Hematopoietic multipotent progenitor cell treated with erythropoietin and hydrocortisone succinate and interleukin-3 and kit ligand, for 15 days (in vitro differentiated cells): ENCODE results near the gene CD4.
"Not testable (repeated sequence)": the region's sequence is repeated elsewhere in the genome, so short reads cannot be mapped to it uniquely, and the experiment has no call there.

Experiments
- DNase-seq: peaks from one replicate; pipeline ENCODE4 v3.0.0-alpha.2; 2015; ENCODE audit warnings: low spot score

The CD4 gene

DNA sequence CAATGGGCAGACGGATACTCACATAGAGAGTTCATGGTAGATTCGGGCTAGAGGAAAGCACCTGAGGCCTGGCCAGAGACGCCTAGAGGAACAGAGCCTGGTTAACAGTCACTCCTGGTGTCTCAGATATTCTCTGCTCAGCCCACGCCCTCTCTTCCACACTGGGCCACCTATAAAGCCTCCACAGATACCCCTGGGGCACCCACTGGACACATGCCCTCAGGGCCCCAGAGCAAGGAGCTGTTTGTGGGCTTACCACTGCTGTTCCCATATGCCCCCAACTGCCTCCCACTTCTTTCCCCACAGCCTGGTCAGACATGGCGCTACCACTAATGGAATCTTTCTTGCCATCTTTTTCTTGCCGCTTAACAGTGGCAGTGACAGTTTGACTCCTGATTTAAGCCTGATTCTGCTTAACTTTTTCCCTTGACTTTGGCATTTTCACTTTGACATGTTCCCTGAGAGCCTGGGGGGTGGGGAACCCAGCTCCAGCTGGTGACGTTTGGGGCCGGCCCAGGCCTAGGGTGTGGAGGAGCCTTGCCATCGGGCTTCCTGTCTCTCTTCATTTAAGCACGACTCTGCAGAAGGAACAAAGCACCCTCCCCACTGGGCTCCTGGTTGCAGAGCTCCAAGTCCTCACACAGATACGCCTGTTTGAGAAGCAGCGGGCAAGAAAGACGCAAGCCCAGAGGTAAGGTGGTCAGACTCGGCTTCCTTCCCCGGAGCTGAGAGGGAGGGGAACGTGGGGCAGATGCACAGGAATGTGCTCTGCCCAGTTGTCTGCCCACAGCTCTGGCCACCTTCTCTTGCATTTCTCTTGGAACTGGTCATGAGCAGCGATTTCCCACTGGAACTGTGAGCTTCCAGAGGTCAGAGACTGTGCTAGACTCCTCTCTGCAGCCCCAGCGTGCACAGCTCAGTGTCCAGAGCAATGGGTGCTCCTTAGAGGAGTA is at the start of gene CD4:
Gene CD4, plus strand, starts transcription at position 557 of the 953 bp plus-strand sequence. CDS start 10,611 bp downstream, outside the sequence.
- no peak for DNase-seq

DNA sequence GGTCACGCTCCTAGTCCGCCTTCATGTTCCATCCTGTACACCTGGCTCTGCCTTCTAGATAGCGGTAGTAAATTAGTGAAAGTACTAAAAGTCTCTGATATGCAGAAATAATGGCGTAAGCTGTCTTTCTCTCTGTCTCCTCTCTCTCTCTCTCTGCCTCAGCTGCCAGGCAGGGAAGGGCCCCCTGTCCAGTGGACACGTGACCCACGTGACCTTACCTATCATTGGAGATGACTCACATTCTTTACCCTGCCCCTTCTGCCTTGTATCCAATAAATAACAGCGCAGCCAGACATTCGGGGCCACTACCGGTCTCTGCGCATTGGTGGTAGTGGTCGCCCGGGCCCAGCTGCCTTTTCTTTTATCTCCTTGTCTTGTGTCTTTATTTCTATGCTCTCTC is 47.2 kb upstream of the CD4 start:
- not testable (repeated sequence) for DNase-seq

DNA sequence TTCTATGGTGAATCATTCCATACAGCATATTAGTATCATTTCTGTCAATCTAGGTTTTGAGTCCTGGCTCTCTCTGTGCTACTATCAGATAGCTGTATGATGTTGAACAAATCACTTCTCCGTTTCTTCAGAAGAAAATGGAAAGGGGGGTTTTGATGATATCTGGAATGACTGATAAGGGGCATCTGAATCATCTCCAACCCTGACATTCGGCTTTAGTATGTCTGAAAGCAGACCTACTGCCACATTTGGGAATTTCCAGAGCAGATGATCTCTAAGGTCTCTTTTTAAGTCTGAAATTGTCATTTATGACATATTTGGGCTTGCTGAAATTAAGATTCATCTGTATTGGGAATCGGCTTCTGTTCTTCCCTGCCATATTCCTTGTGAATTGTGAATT is 46.5 kb upstream of the CD4 start:
- no peak for DNase-seq

DNA sequence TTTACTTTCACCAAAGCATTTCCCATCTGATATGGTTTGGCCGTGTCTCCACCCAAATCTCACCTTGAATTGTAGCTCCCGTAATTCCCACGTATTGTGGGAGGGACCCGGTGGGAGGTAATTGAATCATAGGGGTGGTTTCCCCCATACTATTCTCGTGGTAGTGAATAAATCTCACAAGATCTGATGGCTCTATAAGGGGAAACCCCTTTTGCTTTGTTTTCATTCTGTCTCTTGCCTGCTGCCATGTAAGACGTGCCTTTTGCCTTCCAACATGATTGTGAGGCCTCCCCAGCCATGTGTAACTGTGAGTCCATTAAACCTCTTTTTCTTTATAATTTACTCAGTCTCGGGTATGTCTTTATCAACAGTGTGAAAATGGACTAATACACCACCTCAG is 46.0 kb upstream of the CD4 start:
- not testable (repeated sequence) for DNase-seq

DNA sequence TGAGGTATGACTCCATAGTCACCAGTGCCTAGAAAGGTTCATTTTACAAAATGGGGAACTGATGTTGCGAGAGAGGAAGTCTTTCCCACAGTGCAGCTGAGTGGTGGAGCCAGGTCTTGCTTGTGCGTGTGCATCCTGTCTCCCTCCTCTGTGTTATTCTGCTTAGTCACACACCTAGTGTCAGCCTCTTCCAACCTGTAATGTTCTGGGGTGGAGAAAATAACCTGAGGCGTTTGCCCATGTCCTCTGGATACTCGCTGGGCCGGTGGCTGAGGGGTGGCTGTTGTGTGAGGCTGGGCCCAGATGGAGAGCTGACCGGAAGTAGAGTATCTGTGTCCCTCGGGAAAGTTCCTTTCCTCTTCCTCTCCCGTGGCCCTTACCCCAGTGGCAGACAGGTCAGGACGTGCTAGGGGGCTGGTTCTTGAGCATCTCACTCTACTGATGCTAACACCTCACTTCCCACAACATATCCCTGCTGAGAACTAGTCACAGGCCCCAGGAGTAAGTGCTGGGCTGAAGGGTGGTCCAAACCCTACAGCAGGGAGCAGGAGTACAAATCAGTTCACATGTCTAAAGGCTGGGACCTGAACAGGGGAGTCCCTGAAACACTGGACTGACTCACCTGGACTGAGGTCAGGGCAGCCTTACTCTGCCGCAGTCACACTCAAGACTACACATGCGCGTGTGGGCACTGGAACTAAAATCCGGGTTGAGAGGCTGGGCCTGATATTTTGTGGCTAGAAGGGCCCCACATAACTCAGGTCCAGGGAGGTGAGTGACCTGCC is 43.4 kb upstream of the CD4 start:
- no peak for DNase-seq

DNA sequence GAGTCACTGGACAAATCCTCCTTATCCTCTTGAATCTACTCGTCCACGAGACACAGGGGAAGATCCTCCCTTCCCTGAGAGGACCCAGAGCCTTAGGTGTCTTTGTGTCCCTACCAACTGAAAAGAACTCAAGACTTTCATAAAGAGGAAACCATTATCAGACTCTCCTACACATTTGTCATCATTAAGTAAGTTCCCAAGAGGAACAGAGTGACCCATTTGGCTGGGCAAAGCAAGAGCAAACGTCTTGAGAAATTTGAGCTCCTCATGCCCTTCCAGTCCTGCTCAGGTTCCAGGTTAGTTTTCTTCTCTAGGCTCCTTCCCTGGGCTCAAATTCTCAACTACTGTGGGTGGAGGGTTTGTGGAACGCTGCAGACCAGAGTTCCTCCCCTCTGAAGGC is 42.1 kb upstream of the CD4 start:
- DNase-seq = no peak

DNA sequence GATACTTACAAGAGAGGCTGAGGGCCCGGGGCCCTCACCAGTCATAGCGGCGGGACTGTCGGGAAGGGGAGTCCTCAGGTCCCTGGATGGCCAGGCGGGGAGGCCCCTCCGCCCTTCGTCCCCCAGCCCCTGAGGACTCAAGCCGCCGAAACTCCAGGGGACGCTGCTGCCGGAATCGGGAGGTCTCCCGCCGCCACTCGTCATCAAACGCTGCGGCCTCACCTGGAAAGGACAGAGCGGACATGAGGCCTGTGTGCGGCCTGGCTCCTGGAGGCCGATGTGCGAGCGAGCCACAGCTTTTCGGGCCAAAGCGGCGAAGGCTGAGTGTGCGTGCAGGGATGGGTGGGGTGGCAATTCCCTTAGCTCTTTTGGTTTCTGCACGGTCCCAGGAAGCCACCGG is 40.6 kb upstream of the CD4 start:
- DNase-seq = no peak

DNA sequence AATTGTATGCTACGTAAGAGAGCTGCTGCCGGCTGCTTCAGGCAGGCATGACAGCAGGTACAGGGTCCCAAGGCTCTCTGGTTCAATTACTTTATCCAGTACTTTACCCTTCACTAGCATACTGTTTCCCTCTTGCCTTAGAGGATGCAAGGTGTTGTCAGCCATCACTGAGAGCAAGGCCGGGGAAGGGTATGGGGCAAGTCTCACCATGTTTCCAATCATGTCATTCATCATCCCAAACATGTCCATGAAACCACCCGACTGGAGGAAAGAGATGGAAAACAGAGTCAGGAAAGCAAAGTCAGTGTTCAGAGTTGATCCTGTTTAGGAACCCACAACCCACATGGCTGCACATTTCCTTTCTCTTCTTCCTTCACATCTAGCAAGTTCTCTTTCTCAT is 38.8 kb upstream of the CD4 start:
- no peak for DNase-seq

DNA sequence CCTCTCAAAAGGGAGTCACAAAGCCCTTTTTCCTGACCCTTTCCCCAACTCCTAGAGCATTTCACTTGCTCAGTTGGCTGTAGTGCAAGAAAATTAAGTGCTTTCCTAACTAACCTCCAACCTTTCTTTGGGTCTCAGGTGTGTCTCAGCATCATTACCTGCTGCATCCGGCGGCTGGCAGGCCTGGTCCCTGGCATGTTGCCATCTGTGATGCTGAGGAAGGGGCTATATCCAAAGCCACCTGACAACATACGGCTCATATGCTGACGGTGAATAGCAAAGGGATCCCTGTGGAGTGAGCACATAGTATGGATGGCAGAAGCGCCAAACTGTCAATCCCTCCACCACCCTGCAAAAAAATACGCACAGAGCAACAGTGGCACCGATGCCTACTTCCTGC is 37.6 kb upstream of the CD4 start:
- no peak for DNase-seq

DNA sequence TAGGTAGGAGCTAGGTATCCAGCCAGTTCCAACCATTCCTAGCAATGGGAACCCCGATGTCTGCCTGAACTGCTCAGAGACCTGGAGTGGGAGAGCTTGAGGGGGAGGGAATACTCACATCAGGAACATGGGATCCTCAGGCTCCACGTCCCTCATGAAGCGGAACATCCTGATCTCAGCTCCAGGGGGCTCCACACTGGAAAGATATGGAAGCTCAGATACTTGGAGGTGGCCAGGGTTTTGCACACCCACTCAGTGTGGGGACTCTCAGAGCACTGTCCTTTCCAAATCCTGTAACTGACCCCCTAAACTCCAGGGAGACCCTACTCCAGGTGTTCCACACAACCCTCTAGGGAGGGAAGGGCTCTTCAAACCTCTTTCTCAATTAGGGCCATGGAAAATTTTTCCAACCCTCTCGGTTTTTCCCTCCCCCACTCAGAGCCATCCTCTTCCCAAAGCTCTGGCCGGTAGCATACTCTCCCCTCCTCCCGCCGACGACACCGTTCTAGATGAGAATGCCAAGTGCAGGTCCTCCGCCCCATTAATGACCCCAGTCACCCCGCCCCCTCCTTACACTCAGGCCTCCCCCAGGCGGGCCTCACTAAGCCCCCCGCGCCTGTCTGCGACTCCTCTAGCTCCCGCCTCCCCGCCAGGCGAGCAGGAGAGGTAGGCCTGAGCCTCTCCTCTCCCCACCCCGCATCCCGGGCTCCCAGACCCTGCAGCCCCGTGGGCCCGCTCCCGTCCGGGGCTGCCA is 37.0 kb upstream of the CD4 start:
- DNase-seq = no peak

DNA sequence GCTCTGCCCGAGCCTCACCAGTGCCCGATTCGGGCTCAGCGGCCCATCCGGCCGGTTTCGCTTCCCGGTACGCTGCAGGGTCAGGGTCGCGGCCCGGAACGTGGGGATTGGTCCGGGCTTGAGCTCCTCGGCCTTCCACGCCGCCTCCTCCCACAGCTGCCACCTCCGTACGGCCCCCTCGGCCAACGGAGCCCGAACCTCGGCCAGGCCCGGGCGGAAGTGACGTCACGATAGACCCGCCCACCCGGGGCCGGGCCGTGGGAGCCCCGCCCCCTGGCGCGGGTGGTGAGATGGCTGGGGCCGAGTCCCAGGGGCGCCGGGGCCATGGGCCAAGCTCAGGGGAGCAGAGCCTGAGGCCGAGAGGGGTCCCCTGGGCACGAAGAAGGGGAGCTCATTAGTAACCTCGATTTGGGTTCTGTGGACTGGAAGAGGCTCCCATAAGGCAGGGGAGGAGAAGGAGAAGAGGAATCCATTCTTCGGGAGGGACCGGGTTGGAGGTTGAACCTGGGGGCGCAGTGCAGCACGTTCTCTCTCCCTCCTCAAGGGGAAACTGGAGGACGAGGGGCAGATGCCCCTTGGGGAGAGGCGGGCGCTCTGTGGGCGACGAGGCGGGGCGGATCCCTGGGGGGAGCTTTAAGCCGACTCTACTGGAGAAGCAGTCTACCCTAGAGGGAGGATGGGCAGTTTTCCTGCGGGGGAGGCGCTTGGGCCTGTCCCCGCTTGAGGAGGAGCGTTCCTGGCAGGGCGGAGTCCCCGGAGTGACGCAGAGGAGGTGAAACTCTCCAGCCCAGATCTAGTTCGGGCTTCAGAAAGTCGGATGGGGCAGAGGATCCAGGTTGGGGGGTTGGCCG is 36.2 kb upstream of the CD4 start, which contains the start of gene MLF2:
Gene MLF2, minus strand, starts transcription at position 221 of the 851 bp plus-strand sequence. CDS start 807 bp downstream, outside the sequence.
- DNase-seq = peak; percentile 99

DNA sequence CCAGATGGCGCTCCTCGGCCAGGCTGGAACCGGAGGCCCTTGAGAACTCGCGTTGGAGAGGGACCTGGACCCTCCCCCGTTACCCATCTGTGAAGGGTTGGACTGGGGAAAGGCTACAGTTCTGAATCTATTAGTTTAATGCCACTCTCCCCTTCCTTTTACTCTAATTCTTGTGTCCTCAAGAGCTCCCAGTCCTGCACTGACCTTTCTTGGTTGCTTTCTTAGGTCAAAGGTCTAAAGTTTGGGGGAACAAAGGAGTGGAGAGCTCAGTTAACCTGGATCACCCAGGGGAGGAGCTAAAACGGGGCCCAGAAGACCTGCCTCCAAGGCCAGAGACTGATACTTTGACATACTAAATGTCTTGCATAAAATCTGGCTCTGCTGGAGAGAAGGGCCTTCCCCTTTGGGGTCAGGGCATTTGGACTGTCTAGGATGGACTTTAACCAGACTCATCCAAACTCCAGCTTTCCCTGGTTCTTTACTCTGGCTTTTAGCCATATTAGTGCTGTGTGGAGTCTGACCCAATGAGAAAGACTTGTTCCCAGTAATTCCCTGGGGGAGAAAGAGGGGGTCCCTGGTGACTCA is 35.5 kb upstream of the CD4 start:
- no peak for DNase-seq

DNA sequence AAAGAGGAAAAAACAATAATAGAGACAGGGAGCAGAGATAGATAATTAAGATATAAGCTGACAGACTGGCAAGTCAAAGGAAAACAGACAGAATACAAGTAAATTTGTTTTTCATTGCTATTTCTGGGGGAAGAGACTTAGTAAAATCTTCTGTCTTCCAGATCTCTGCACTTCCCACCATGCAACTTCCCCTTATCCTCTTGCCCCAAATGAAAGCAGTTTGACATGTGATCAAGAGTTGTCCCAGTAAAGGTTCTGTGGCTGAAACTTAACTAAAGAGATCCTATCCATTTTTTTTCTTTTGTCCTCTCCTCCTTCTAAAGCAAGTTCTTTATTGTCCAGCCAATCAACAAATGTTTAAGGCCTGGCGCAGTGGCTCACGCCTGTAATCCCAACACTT is 34.9 kb upstream of the CD4 start:
- no peak for DNase-seq

DNA sequence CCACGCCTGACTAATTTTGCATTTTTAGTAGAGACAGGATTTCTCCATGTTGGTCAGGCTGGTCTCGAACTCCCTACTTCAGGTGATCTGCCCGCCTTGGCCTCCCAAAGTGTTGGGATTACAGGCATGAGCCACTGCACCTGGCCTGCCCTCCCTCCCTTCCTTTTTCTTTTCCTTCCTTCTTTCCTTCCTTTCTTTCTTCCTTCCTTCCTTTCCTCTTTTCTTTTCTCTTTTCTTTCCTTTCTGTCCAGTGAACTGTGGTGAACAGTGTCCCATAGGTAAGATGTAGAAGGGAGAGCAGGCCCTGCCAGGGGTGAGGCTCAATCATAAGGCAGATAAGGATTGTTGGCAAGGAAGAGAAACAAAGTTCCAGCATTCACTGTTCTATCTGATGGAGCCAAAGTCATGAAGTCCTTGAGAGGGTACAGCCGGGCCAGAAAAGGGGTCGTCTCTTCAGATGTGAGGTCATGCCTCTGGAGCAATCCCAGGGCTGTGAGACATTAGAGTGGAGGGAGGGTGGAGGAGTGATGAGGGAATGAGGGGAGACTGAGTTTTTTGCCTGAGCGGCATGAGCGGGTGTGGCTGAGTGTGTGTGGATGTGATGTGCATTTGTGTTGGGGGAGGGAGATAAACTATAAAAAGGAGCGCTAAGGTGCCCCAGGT is 32.2 kb upstream of the CD4 start:
- peak; percentile 32 for DNase-seq

DNA sequence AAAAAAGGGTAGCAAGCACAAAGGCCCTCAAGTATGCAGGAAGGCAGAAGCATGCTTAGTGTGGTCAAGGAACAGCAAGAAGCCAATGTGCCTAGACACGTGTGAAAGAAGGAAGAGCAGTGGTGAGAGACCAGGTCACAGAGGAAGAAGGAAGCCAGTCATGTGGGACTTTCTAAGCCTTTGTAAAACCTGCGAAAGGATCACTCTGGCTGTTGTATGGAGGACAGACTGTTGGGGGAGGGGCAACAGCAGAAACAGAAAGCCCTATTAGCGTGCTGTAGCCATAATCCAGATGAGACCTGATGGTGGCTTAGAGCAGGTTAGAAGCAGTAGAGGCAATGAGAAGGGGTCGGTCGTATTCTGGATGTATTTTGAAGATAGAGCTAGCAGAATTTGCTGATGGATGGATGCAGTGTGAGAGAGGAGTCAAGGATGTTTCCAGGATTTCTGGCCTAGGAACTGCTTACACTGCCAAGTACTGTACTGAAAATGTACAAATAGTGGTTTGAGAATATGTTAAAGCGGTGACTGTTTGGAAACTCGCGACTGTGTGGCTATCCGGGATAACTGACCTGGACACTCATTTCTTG is 30.7 kb upstream of the CD4 start:
- DNase-seq = no peak

DNA sequence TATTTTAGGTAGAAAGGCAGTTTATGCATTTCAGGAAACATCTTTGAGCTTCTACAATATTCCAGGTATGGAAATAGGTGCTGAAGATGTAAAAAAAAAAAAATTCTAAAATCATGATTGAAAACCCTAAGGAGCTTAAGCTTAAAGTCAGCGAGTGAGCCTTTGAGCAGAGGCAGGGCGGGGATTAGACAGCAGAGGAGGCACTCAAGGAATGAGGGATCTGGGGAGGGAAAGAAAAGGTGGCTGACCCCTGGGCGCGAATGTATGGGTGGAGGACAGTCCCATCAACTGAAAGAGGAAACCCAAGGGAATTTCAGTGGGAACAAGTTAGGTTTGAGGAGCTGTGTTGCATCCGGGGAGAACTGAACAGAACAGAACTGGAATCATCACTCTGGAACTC is 29.6 kb upstream of the CD4 start:
- DNase-seq = no peak

DNA sequence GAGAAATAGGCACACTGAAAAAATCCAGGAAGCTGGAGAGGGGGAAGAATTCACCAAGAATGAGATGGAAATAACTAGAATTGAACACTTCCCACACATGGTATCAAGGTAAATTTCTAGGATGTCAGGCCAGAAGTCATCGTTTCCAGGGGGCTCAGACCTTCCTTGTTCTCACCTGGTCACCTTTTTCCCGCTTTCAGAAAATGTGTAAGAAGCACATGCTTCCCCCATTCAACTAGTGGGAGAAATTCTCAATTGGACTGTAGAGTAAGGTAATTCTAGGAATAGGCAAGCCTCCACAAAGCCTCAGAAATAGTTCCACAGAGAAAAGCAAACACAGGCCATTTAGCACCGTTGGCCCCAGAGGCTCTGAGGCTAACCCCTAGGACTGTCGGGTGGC is 25.9 kb upstream of the CD4 start:
- no peak for DNase-seq

DNA sequence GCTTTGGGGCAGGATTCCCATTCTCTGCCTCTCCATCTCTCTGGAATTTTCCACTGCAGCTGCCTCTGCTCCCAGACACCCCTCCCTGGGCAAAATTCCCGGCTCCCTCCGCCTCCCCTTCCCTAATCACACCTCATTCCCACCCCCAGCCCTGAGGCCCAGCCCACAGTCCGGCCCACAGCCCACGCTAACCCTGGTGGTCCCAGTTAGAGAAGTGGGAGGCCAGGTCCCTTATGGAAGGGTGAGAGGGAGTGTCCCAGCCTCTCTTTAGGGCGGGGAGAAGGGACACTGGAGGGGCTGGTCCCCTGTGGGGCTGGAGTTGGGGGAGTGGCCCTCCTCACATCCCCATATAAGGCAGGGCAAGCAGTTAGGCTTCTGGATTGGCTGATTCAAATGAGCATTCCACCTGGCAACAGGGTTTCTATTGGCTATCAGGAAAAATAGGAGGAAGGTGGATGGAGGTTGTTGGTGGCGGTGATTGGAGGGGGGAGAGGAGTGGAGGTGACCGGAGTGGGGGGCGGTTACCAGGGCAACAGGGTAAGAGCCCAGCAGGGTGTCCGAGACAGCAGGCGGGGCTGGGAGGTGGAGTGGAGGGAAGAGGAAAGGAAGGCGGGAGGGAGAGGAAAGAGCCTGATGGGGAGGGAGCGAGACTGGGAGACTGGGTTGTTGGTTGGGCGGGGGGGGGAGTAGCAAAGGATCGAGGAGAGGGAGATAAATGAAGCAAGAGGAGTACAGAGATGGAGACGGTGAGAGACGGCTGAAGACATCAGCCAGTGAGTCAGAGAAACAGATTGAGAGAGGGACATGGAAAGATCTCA is 25.1 kb upstream of the CD4 start:
- DNase-seq = peak; percentile 70

DNA sequence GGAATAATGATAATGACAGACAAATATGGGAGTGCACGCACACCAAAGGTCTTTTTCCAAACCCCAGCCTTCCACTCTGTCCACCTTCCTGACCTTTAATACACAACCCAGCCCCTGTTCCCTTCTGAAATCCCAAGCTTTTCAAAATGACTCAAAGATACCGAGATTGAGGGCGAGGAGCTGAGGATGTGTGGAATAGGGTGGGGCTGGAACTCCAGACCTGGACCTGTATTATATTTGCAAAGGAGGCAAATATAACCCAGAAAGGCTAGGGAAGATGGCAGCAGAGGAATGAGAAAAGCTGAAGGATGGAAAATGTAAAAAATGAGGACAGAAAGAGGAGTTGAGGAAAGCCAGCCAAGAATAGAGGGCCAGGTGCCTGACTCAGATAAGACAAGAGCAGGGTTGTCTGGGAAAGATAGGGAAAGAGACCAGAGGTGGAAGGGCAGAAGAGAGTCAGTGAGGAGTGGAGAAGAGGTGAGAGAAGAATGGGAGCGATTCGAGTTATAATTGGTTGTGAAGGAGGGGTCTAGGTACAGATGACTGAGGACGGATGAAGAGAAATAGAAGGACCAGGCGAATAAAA is 24.2 kb upstream of the CD4 start:
- peak; percentile 73 for DNase-seq
